Activated CD4-positive, alpha-beta T cell treated with anti-CD3 and anti-CD28 coated beads for 24 hours (primary cell): ENCODE data around the gene VPS11.
A peak's percentile ranks its signal among the peaks of the same experiment; 100 is the strongest.
"Not testable (repeated sequence)": the region's sequence is repeated elsewhere in the genome, so short reads cannot be mapped to it uniquely, and the experiment has no call there.

Experiments used
- DNase-seq, 2 donors: peaks; one replicate each; pipeline ENCODE4 v3.0.0-alpha.2; 2020; ENCODE audit warnings: low read depth in 2 of 2

The VPS11 gene

DNA sequence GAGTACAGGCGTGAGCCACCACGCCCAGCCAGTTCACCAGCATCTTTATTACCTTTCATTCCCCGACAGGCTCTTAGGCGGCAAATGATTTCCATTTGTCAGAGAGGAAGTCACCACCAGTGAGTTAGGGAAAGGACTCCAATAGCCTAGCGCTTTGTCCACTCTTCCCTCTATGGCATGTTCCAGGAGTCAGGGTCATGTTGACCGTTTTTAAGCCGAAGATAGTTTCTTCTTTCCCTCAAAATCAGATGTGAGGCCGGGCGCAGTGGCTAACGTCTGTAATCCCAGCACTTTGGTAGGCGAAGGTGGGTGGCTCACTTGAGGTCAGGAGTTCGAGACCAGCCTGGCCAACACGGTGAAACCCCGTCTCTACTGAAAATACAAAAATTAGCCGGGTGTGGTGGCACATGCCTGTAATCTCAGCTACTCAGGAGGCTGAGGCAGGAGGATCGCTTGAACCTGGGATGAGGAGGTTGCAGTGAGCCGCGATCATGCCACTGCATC is 35.6 kb downstream of the VPS11 start:
- not testable (repeated sequence) for DNase-seq

- DNase-seq: no peak
These were observed 36.2 kb downstream of the VPS11 start for GRCh38 chr11:119103793-119104192.

GRCh38 chr11:119106564-119107537 is 39.2 kb downstream of the VPS11 start, which contains the start of gene C2CD2L:
Gene C2CD2L (plus strand): TSS chr11:119107344. CDS start chr11:119107742, 398 bp downstream.
- peak; percentile 78 to 82 for DNase-seq

DNA sequence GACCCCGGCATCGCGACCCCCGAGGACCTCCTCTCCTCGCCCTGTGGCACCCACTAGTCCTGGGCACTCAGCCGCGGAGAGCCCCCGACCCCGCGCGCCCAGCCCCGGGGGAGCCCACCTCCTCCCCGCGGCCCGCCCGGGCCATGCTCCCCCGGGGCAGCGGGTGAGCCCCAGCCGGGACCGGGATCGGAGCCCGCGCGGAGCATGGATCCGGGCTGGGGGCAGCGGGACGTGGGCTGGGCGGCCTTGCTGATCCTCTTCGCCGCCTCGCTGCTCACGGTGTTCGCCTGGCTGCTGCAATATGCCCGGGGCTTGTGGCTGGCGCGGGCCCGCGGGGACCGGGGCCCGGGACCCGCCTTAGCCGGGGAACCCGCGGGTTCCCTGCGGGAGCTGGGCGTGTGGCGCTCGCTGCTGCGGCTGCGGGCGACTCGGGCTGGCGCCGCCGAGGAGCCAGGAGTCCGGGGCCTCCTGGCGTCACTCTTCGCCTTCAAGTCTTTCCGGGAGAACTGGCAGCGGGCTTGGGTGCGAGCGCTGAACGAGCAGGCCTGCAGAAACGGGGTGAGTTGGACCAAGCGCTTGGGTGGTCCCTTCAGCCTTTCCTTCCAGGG is 40.0 kb downstream of the VPS11 start:
- DNase-seq: no peak

DNA sequence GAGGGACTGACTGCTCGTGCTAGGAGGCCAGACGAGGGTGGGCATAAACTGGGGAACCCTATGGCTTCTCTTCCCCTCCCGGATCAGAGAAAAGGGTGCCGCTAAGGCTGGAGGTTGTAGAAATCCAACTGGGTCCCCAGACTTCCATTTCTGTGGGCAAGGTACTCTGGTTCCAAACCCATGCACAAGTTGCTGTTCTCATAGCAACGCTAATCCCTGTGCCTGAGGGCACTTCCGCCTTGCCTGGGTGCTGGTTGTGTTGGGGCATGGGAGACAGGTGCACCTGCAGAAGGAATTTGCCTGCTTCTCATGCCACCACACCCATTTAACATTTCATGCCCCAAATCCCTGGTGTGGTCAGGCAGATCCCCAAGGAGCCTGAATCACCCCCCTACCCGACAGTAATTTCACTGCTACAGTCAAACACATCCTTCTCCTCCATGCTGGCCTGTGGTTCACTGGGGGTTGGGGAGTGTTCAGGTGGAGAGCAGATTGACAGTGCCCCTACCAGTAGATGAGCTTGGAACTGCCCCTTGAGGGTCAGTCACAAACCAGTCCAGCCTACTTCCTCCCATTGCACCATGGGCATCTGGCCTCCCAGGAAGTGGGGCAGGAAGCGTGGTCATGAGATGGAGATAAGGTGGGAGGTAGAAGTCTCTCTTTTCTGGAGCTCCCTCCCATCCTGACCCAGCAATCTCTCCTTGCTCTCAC is 40.7 kb downstream of the VPS11 start:
- DNase-seq: no peak

DNA sequence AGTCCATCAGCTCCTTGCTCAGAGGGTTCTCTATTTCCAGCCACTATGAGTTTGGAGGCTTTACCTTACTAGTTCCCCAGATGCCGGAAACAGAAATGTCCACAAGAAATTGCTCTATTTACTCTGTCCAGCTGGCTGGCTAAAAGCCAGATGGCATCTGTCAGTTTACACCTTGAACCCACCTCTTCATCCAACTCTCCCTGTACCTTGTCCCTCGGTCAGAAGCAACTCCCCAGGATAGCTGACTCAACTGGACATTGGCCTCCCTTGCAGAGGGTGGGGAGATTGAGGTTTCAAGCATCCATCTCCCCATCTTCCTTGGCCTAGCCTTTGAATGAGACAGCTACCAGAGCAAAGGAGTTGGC is 41.2 kb downstream of the VPS11 start:
- no peak for DNase-seq

DNA sequence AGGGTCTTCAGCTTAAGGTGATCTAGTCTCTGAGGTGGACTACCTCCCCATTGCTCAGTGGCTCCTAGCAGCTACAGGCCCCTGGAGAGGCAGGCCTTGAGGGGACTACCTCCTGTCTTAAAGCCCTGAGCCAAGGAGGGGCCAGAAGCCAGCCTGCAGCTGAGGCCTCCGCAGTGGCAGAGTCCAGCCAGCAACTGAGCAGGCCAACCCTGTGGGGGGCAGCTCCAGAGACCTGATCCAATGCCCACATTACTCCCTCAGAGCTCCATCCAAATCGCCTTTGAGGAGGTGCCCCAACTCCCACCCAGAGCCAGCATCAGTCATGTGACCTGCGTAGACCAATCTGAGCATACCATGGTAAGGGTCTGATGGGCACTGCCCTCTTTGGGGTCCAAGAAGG is 42.2 kb downstream of the VPS11 start:
- no peak for DNase-seq

DNA sequence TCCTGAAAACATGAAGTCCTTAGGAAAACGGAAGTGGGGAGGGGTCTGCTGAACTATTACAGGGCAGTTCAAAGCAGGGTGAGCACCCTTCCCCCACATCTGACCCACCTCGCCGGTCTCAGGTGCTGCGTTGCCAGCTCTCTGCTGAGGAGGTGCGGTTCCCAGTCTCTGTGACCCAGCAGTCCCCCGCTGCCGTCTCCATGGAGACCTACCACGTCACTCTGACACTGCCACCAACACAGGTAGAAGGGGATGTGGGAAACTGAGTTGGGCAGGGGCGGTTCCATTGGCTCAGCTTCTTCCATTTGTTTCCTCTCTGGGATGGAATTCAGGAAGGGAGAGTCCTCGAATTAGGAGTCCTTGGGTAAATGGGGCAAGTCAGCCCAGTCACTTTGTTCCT is 42.8 kb downstream of the VPS11 start:
- no peak for DNase-seq

- DNase-seq: no peak
These were observed 43.8 kb downstream of the VPS11 start for GRCh38 chr11:119111361-119111925.

DNA sequence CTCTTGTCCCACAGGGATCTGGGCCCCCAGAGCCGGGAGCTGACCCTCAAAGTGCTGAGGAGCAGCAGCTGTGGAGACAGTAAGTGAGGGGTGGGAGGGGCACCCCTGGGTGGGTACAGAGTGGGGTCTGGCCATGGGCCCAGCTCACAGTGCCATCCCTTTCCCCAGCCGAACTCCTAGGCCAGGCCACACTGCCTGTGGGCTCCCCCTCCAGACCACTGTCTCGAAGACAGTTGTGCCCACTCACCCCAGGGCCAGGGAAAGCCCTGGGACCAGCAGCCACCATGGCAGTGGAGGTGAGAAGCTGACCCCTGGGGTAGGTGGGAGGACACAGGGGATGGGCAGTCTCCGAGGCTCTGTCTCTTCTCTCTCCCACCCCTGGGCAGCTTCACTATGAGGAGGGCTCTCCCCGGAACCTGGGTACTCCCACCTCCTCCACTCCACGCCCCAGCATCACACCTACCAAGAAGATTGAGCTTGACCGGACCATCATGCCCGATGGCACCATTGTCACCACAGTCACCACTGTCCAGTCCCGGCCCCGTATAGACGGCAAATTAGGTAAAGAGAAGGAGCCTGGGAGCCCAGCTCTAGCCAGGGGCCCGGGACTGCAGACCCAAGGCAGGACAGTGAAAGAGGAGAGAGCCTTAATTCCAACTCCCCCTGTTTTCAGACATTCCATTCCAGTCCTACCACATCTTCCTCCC is 44.8 kb downstream of the VPS11 start:
- no peak for DNase-seq

DNA sequence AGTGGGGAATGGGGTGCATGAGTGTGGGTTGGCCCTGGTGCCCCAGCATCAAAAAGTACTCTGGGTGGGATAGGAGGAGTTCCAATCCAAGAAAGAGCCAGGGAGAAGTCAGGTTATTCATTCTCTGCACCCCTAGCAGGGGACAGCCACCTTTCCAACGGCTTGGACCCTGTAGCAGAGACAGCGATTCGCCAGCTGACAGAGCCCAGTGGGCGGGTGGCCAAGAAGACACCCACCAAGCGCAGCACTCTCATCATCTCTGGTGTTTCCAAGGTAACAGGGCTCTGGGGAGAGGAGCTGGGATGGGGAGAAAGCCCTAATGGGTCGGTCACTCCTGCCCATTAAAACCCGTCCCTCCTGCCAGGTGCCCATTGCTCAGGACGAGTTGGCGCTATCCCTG is 46.1 kb downstream of the VPS11 start:
- DNase-seq: no peak

GRCh38 chr11:119114351-119114750 is 46.7 kb downstream of the VPS11 start:
- DNase-seq: no peak

- DNase-seq: no peak
These were observed 48.0 kb downstream of the VPS11 start for GRCh38 chr11:119115484-119116234.

GRCh38 chr11:119116235-119116594 is 48.6 kb downstream of the VPS11 start:
- DNase-seq: no peak

DNA sequence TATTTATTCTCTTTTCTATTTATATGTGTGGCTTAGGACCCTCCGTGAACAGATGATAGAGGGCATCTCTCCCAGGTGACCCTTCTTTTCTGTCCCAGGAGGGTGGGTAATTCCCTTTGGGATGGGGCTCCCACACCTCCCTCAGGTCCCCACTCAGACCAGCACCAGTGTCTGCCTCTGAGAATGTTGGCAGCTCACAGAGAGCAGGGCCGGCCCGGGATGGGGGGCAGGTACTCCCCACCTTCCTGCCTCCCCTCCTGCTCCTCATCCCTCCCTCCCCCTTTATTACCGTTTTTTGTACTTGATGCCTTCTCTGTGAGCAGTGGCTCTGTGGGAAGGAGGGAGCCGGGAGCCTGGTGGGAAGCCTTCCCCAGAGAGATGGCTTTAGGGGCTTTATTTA is 49.0 kb downstream of the VPS11 start:
- no peak for DNase-seq

DNA sequence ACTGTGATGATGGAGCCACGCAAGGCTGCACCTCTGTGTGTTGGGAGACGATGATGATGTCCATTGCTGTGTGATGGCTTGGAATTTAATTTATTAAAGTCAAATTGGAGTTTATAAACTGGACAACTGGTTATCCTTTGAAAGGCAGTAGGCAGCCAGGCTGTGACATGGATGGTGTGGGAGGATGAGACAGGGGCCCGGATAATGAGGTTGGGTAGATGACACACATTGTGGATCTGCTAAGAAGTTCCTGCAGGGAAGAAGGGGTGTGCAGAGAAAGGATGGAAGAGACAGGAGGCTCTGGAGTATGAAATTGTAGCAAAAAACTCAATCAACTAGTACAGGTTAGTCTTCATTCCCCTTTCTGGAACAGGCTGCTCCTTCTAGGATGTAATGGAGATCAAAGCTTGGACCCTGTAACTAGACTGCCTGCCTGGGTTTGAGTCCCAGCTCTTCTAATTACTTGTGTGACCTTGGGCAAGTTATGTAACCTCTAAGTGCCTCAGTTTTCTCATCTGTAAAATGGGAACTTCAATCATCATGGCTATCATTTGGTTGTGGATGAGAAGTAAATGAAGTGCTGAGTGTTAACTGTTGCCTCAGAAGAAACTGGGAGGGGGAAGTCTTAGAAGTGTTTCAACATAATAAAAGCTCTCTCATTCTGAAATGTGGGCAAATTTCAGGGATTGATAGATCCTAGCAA is 49.5 kb downstream of the VPS11 start:
- DNase-seq: no peak

- no peak for DNase-seq
These were observed 50.6 kb downstream of the VPS11 start for GRCh38 chr11:119118227-119118626.

DNA sequence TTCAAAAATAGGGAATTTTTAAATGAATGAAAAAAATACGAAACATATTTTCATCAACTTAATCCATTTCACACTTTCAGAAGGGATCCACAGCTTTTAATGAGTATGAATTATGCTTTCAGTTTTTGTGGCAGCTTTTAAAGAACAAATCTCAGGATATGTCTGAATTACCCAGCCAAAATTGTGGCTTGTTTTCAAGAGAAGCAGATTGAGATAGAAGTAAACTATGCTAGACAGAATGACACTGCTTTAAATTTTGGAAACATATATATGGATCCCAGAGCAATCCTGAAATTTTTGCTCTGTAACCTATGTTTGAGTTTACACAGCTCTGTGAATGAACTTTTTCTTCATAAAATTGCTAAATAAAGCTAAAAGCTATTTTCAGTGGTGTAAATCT is 51.3 kb downstream of the VPS11 start:
- no peak for DNase-seq

DNA sequence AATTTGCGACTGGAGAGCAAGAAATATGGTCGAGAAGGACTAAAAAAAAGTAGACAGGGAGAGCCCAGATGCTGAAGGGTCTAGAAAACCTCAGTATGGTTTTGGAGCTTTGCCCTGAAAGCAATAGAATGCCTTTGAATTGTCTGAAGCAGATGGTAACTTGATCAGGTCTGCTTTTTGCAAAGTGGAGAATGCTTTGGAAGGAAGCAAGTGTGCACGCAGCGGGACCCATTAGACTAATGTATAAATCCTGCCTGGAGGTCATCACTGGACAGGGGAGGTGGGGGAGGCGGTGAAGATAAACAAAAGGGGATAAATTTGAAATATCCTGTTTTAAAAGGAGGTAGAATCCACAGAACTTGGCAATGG is 53.0 kb downstream of the VPS11 start:
- DNase-seq: no peak
